ENCODE data around the gene ENOX2.

Gene ENOX2

GRCh38 chrX:130592204-130592603 is 310.8 kb downstream of the ENOX2 start:
- no peak for TF ChIP-seq CTCF (IDR thresholded peaks at IDR 0.05; ENCODE audit: insufficient read depth, missing control alignments)
- FAIRE-seq = peak; percentile 48
- no peak for DNase-seq (ENCODE audit: insufficient read length, low spot score)

- TF ChIP-seq CTCF (IDR thresholded peaks at IDR 0.05; ENCODE audit: insufficient read depth, missing control alignments) = no peak
- DNase-seq (ENCODE audit: insufficient read length, low spot score) = no peak
- FAIRE-seq = no peak
Observed at GRCh38 chrX:130578906-130579305, 324.1 kb downstream of the ENOX2 start.

GRCh38 chrX:130577431-130577830 is 325.6 kb downstream of the ENOX2 start:
- TF ChIP-seq CTCF (IDR thresholded peaks at IDR 0.05; ENCODE audit: insufficient read depth, missing control alignments) = no peak
- FAIRE-seq = no peak
- DNase-seq (ENCODE audit: insufficient read length, low spot score) = no peak

- peak; percentile 48 for FAIRE-seq
- DNase-seq (ENCODE audit: insufficient read length, low spot score) = no peak
- peak; percentile 62 for TF ChIP-seq CTCF (IDR thresholded peaks at IDR 0.05; ENCODE audit: insufficient read depth, missing control alignments)
Observed at GRCh38 chrX:130575831-130576389, 327.1 kb downstream of the ENOX2 start.
